Measurements from ENCODE around the gene DEXI.

The DEXI gene

DNA sequence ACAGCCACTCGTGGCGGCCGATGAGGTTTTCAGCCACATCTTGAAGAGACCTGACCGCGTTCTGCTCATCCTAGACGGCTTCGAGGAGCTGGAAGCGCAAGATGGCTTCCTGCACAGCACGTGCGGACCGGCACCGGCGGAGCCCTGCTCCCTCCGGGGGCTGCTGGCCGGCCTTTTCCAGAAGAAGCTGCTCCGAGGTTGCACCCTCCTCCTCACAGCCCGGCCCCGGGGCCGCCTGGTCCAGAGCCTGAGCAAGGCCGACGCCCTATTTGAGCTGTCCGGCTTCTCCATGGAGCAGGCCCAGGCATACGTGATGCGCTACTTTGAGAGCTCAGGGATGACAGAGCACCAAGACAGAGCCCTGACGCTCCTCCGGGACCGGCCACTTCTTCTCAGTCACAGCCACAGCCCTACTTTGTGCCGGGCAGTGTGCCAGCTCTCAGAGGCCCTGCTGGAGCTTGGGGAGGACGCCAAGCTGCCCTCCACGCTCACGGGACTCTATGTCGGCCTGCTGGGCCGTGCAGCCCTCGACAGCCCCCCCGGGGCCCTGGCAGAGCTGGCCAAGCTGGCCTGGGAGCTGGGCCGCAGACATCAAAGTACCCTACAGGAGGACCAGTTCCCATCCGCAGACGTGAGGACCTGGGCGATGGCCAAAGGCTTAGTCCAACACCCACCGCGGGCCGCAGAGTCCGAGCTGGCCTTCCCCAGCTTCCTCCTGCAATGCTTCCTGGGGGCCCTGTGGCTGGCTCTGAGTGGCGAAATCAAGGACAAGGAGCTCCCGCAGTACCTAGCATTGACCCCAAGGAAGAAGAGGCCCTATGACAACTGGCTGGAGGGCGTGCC lies 35.1 kb downstream of the DEXI start:
- no peaks in the 10 kb centered on the region for H3K27me3 Mint-ChIP-seq
- H3K4me3 Mint-ChIP-seq = no peak overlapping the region
- H3K4me1 Mint-ChIP-seq = no peaks in the 10 kb centered on the region
- H3K36me3 Mint-ChIP-seq = no peaks in the 10 kb centered on the region
- no peak overlapping the region for H3K27ac Mint-ChIP-seq
- peaks cover 5% of the 10 kb centered on the region for H3K9me3 Mint-ChIP-seq

- H3K36me3 Mint-ChIP-seq = no peaks in the 10 kb centered on the region
- peaks cover 5% of the 10 kb centered on the region for H3K9me3 Mint-ChIP-seq
- no peaks in the 10 kb centered on the region for H3K4me1 Mint-ChIP-seq
- no peak overlapping the region for H3K4me3 Mint-ChIP-seq
- H3K27ac Mint-ChIP-seq = no peak overlapping the region
- no peaks in the 10 kb centered on the region for H3K27me3 Mint-ChIP-seq
Observed at GRCh38 chr16:10906482-10906881, 35.8 kb downstream of the DEXI start.

DNA sequence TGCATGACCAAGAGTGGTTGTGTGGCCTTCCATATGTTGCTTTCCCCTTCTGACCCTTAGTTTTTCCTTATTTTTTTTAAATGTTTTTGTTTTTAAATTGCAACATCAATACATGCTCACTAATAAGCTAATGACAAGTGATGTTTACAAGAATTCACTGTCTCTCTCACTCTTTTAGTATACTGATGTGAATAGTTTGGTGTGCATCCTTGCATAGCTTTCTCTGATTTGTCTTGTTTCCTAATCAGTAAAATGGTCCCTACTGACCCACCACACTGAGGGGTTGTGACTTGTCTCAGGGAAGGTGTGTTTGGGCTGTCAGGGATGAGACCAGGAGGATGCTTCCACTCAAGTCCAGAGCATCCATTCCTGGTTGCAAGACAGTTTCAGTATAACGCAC lies 39.3 kb downstream of the DEXI start:
- Mint-ChIP-seq H3K27ac (no peak overlapping the region), H3K4me1 (no peaks in the 10 kb centered on the region), H3K36me3 (no peaks in the 10 kb centered on the region)

DNA sequence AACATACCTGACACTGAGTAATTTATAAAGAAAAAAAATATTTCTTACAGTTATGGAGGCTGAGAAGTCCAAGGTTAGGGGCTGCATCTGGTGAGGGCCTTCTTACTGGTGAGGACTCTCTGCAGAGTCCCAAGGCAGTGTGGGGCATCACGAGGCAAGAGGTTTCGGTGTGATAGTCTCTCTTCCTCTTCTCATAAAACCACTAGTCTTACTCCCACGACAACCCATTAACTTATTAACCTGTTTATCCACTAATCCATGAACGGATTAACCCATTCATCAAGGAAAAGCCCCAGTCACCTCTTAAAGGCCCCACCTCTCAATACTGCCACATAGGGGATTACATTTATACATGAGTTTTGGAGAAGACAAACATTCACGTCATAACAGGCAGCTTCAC lies 45.1 kb downstream of the DEXI start:
- Mint-ChIP-seq H3K27ac (no peak overlapping the region), H3K27me3 (peaks cover 12% of the 10 kb centered on the region), H3K4me3 (no peak overlapping the region), H3K36me3 (no peaks in the 10 kb centered on the region), H3K4me1 (no peaks in the 10 kb centered on the region), H3K9me3 (no peaks in the 10 kb centered on the region)

More for the DNA sequence above, 39.3 kb downstream of the DEXI start:
- Mint-ChIP-seq H3K4me3 (no peak overlapping the region), H3K9me3 (peaks cover 5% of the 10 kb centered on the region), H3K27me3 (no peaks in the 10 kb centered on the region)

DNA sequence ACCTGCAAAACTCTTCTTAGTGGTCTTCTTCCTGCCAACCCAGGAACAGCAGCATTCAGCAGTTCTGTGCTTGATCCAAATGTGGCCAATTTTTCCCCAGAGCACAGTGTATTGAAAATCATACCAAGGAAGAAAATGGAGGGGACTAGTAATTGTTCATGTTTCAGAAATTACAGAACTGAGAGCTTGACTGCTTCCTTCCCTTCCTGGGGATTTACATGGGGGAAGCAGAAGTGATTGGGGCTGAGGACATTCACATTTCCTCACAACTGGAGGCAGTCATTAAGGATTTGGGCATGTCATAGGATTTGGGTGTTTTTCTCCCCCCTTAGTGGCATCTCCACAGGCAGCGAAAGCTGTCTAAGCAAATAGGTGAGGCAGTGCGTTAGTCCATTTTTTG lies 45.5 kb downstream of the DEXI start:
- Mint-ChIP-seq H3K27me3 (peaks cover 13% of the 10 kb centered on the region), H3K4me3 (no peak overlapping the region), H3K9me3 (no peaks in the 10 kb centered on the region), H3K4me1 (no peaks in the 10 kb centered on the region), H3K36me3 (no peaks in the 10 kb centered on the region), H3K27ac (no peak overlapping the region)

DNA sequence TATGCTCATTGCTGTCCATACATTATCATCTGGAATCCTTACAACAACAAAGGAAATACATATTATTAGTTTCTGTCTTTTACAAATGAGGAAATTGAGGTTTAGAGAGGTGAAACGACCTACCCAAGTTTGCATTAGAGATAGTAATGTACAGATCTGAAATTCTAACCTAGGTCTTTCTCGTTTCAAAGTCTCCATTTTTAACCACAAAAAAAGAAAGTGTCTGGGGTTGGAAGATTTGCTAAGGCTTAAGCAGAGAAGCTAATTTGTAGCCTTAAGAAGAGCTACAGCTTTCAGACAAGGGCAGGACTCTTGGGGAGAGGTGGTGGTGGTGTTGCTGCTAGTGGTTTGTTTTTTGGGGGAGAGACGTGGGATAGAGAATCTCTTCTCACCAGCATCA lies 46.1 kb downstream of the DEXI start:
- Mint-ChIP-seq H3K27ac (no peak overlapping the region), H3K9me3 (no peaks in the 10 kb centered on the region), H3K27me3 (peaks cover 13% of the 10 kb centered on the region), H3K4me1 (no peaks in the 10 kb centered on the region), H3K36me3 (no peaks in the 10 kb centered on the region), H3K4me3 (no peak overlapping the region)

DNA sequence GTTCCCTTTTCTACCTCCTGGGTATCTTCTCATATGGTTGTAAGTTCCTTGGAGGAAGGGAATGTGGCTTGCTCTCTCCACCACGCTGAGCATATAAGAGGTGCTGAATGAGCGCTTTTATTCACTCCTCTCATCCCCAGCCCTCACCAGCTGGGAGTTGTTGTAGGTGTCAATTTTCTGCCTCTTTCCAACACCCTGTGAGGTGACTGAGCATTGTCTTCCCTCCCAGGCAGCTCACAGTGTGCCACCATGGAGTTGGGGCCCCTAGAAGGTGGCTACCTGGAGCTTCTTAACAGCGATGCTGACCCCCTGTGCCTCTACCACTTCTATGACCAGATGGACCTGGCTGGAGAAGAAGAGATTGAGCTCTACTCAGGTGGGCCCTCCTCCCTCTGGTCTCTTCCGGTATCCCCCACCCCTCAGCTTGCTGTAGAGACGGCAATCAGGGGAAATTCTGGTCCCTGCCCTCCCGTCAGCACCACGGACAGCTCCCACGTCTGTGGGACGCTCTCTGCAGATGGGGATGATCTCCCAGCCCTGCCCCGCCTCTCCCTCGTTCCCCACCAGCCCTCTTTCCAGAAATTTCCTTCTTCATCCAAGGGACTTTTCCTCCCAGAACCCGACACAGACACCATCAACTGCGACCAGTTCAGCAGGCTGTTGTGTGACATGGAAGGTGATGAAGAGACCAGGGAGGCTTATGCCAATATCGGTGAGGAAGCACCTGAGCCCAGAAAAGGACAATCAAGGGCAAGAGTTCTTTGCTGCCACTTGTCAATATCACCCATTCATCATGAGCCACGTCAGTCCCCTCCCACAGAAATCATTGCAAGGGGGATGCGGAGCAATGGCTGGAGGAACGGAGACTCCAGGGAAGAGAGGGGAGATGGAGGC lies 47.0 kb downstream of the DEXI start:
- Mint-ChIP-seq H3K36me3 (no peaks in the 10 kb centered on the region), H3K4me3 (no peak overlapping the region), H3K27ac (no peak overlapping the region), H3K9me3 (no peaks in the 10 kb centered on the region), H3K4me1 (no peaks in the 10 kb centered on the region), H3K27me3 (peaks cover 15% of the 10 kb centered on the region)

- no peak overlapping the region for H3K27ac Mint-ChIP-seq
- no peaks in the 10 kb centered on the region for H3K9me3 Mint-ChIP-seq
- no peaks in the 10 kb centered on the region for H3K36me3 Mint-ChIP-seq
- H3K4me1 Mint-ChIP-seq = no peaks in the 10 kb centered on the region
- peaks cover 22% of the 10 kb centered on the region for H3K27me3 Mint-ChIP-seq
- no peak overlapping the region for H3K4me3 Mint-ChIP-seq
Observed at GRCh38 chr16:10892782-10893318, 49.4 kb downstream of the DEXI start.

- peaks cover 26% of the 10 kb centered on the region for H3K27me3 Mint-ChIP-seq
- no peak overlapping the region for H3K4me3 Mint-ChIP-seq
- no peak overlapping the region for H3K27ac Mint-ChIP-seq
- H3K9me3 Mint-ChIP-seq = no peaks in the 10 kb centered on the region
- no peaks in the 10 kb centered on the region for H3K36me3 Mint-ChIP-seq
- no peaks in the 10 kb centered on the region for H3K4me1 Mint-ChIP-seq
Observed at GRCh38 chr16:10889855-10890254, 52.4 kb downstream of the DEXI start.

GRCh38 chr16:10888320-10888937 lies 53.8 kb downstream of the DEXI start:
- Mint-ChIP-seq H3K27ac (no peak overlapping the region), H3K4me3 (no peak overlapping the region), H3K9me3 (no peaks in the 10 kb centered on the region), H3K27me3 (peaks cover 25% of the 10 kb centered on the region), H3K36me3 (no peaks in the 10 kb centered on the region), H3K4me1 (no peaks in the 10 kb centered on the region)

- H3K4me3 Mint-ChIP-seq = no peak overlapping the region
- no peak overlapping the region for H3K27ac Mint-ChIP-seq
- H3K4me1 Mint-ChIP-seq = peaks cover 5% of the 10 kb centered on the region
- peaks cover 27% of the 10 kb centered on the region for H3K27me3 Mint-ChIP-seq
- no peaks in the 10 kb centered on the region for H3K9me3 Mint-ChIP-seq
- no peaks in the 10 kb centered on the region for H3K36me3 Mint-ChIP-seq
Observed at GRCh38 chr16:10885246-10885645, 57.0 kb downstream of the DEXI start.

GRCh38 chr16:10883004-10883403 lies 59.3 kb downstream of the DEXI start:
- H3K27ac Mint-ChIP-seq = no peak overlapping the region
- H3K36me3 Mint-ChIP-seq = no peaks in the 10 kb centered on the region
- H3K9me3 Mint-ChIP-seq = no peaks in the 10 kb centered on the region
- H3K4me1 Mint-ChIP-seq = peaks cover 18% of the 10 kb centered on the region
- peaks cover 30% of the 10 kb centered on the region for H3K27me3 Mint-ChIP-seq
- H3K4me3 Mint-ChIP-seq = no peak overlapping the region

- H3K36me3 Mint-ChIP-seq = no peaks in the 10 kb centered on the region
- H3K27ac Mint-ChIP-seq = no peak overlapping the region
- H3K27me3 Mint-ChIP-seq = peaks cover 39% of the 10 kb centered on the region
- no peaks in the 10 kb centered on the region for H3K9me3 Mint-ChIP-seq
- peaks cover 32% of the 10 kb centered on the region for H3K4me1 Mint-ChIP-seq
- H3K4me3 Mint-ChIP-seq = no peak overlapping the region
Observed at GRCh38 chr16:10881479-10882030, 60.7 kb downstream of the DEXI start.

- peaks cover 43% of the 10 kb centered on the region for H3K27me3 Mint-ChIP-seq
- H3K9me3 Mint-ChIP-seq = no peaks in the 10 kb centered on the region
- no peak overlapping the region for H3K4me3 Mint-ChIP-seq
- no peak overlapping the region for H3K27ac Mint-ChIP-seq
- no peaks in the 10 kb centered on the region for H3K36me3 Mint-ChIP-seq
- H3K4me1 Mint-ChIP-seq = peaks cover 37% of the 10 kb centered on the region
Observed at GRCh38 chr16:10880594-10881452, 61.4 kb downstream of the DEXI start.
